HG02970 (cell line): ENCODE measurements around the gene PIEZO2.

ENCODE experiments used
- ATAC-seq: cut with Tn5 transposase; IDR thresholded peaks from one replicate; pipeline ENCODE4 v1.9.1; 2021; ENCODE audit warnings: mild to moderate bottlenecking, moderate library complexity, moderate number of reproducible peaks; ENCODE audit not compliant: unreplicated experiment, low FRiP score

Gene PIEZO2

DNA sequence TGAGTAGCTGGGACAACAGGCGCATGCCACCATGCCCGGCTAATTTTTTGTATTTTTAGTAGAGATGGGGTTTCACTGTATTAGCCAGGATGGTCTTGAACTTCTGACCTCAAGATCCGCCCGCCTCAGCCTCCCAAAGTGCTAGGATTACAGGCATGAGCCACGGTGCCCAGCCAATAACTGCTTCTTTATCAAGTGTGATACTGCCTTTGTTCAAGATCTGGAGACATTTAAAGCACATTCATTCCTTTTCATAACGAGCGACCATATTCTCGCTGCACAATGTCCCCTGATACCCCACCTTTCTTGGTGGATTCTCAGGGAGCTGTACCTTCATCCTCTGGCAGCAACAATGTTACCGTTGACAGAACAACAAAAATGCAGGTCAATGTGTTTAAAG, 75.4 kb downstream of the PIEZO2 start:
- ATAC-seq = no peak

DNA sequence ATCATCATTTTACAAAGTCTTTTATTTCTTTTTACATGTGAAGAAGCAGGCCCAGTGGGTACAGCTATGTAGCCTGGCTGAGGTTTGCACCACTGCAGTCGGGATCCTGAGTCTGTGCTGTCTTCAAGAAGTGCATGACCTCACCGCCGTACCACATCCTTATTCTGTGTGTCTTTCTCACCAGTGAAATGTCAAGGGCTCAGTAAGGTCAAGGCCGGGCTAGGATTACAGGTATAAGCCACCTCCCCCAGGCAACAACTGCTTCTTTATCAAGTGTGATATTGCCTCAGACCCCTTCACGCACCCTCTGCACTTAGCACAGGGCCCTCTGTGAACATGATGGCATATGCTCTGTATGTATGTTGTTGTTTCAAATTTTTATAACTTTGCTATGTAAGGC, 76.7 kb downstream of the PIEZO2 start:
- no peak for ATAC-seq

DNA sequence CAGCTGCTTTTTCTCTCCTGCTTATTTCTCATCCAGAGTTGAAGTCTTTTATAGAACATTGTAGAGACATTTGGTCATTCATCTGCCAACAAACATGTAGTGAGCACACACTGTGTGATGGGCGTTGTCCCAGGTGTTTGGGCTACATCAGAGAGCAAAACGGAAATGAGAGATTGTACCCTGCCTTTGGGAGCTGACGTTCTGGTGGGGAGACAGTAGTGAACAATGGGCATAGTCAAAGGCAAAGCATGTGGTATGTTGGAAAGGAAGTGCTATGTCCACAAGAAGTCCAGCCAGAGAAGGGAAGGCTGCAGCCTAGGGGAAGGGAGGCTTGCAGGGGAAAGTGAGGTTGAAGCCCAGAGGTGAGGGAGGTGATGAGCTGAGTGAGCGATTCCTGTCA, 78.1 kb downstream of the PIEZO2 start:
- no peak for ATAC-seq

DNA sequence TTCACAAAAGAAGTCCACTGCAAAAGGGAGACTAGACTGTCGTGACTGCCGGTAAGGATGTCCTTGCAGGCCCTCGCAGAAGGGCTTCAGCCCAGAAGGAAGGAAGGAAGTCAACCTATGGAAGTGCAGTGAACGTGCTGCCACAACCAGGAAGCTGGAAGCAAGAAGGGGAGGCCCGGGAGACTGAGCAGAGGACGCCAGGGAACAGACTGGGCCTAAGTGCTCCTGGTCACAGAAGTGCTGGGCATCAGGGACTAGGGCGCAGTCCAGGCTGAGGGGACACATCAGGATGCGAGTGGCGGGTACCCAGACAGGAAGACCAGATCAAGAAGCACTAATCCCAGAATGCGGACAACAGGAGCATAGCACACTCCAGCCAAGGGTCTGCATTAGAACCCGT, 78.8 kb downstream of the PIEZO2 start:
- no peak for ATAC-seq

DNA sequence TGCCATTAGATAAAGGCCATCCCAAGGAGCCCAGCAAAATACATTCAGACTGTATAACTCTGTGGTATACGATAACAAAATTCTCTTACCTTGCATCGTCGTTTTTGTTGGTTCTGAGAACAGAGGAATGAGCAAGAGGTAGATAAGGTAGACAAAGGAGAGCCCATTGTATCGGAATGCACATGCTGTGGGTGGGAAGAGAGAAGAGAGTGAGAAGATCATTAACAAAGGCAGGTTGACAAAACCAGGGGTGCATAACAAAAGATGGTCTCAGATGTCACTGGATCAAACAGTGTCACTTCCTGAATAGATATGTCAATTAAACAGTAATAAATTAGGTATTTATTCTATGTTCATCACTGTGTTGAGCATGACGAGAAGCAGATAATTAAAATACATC, 83.3 kb downstream of the PIEZO2 start:
- ATAC-seq = no peak

DNA sequence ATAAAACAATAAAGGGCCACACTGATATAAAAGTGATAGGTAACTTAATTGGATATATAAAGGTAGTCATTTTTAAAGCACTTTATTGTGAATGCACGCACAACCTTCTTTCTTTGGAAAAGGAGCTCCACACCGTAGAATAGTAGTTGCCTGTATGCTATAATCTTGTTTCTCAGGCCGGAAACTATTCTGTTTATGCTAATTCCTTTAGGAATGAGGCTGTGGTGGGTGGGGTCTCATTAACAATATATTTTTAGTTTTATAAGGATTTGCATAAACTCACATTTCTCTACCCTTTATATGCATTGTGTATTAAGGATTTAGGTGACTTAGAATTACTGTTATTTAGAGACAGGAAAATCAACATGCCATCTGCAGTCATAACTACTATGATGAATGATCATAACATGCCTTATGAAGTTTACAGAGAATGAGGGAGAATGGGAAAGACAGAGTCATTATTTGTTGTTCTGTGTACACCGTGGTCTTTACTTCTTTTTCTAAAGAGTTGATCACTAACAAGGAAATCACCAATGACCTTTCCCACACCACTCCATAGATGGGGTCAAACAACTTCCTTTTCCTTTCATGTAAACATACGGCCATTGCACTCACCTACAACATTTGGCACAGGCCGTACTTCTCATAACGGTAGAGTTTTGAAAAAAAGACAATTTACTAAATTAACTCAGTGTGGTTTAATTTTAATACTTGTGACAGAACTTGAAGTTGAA, 84.5 kb downstream of the PIEZO2 start:
- no peak for ATAC-seq

DNA sequence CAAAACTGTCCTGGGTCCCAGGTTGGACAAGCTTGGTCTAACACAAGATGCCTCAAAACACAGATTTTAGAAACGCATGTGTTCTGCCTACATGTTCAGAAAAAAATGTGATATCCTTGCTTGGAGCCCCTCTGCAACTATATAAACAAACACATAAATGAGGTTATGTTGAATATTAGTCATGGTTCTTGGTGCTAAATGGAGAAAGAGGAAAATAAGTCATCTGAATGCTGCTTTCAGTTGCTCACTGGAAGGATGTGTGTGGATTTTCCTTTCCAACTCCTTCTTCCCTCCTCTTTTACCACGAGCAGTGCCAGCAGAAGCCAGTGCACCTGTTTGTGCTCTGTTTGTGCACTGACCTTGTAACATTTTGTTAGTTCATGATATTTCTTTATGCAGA, 85.3 kb downstream of the PIEZO2 start:
- ATAC-seq = no peak

DNA sequence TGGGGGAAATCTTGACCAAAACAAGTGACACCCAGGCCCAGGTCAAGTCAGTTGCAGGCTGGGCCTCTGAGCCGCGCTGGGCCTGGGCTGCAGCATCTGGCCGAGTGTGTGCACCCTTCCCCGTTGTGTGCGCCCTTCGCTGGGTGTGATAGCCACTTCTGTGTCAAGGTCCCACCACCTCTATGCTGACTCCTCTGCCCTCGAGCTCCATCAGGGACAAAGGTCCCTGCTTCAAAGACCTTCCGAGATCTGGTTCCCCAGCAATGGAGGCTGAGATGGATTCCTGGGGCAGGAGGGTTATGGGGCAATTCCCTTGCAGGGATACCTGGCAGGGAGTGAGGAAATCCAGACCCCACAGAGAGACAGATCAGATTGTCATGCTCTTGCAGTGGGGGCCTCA, 93.6 kb downstream of the PIEZO2 start:
- no peak for ATAC-seq

DNA sequence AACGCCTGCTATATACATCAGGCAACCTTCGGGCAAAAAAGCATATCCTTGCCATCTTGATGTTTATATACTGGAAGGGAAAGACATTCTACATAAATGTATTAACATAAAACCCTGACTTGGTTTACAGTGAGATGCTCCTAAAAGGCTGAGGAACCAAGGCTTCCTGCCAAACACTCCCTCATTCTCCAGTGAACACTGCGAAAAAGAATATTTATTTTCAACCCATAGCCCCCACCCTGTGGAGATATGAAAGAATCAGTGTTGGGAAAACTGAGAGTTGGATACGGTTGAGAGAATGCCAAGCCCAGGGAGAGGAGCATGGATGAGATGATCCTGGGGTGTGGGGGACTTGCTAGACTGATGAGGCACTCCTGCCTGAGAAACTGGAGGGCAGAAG, 94.9 kb downstream of the PIEZO2 start:
- ATAC-seq = no peak

DNA sequence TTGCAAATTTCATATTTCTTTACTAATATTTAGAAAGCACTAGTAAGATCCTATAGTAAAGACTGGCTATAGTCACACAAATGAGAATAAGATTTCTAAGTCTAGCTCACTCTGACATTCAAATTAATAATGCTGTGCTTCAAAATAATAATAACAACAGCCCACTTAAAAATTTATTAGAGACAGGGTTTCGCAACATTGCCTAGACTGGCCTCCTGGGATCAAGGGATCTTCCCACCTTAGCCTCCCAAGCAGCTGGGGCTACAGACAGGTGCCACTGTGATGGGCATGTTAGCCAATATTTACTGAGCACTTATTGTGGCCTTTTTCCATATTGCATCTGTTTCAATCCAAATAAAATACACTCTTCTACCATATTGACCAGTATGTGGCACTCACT, 96.1 kb downstream of the PIEZO2 start:
- no peak for ATAC-seq

DNA sequence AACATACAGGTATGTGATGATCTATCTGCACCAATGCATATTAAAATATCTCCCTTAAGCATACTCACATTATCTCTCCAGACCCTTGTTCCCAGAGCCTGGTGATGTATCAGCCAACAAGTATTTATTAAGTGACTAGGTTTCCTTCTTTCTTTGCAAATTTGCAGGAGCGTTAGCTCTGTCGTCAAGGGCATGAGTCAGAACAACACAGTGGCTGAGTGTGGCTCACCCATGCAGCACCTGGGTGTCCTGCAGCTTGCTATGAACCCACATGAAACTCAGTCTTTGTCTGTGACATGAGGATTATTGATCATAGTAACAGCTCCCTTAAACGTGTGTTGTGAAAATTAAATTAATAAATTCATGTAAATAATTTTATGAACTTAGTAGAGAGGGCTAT, 96.6 kb downstream of the PIEZO2 start:
- no peak for ATAC-seq

DNA sequence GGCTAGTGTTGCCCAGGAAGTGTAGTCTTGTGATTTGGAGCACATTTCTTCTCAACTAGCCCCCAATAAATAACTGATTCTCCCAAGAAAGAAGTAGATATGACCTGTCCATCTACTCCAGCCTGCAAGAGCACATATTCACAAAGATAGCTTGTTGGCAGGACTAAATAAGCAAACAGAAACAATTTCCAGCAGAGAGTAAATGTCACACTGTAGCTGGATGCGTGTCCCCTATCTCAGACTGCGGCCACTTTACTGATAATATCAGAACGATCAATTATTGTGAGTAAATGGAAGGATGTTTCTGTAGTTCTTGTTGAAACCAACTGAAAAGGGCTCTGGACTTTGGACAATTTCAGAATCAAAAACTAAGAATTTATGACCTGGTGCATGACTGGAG, 97.9 kb downstream of the PIEZO2 start:
- no peak for ATAC-seq

DNA sequence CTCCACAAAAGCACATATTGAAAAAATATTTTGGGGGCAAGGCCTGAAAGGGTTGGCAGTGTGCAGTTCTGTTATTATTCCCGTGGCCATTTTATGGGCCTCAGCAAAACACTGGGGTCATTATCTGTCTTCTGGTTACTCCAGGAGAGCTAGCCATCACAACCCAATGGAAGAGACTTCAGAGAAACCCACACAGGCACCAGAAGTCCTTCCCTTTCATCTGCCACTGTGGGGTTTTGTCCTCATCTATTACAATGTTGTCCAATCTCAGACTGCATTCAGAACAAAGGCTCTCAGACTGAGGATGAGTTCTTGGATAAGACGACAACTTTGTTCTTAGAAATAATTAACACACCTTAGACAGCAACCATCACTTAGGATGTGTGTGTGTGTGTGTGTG, 98.4 kb downstream of the PIEZO2 start:
- no peak for ATAC-seq

DNA sequence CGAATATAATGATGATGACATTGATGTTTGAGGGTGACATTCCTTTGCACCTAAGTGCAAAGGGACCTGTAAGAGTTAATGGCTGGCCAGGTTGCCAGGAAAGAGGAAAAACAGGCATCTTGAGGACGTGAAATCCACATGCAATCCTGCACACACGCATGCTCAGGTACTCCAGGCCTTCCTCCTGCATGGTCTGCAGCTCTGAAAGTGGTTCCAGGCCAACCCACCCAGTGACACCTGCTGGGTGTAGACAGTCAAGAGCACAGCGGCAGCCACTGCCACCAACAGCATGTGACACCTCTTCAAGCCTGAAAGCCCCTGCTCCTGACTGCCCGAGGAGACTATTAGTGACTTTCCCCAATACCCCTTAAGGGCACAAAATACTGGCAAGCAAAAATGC, 101.6 kb downstream of the PIEZO2 start:
- ATAC-seq = no peak

DNA sequence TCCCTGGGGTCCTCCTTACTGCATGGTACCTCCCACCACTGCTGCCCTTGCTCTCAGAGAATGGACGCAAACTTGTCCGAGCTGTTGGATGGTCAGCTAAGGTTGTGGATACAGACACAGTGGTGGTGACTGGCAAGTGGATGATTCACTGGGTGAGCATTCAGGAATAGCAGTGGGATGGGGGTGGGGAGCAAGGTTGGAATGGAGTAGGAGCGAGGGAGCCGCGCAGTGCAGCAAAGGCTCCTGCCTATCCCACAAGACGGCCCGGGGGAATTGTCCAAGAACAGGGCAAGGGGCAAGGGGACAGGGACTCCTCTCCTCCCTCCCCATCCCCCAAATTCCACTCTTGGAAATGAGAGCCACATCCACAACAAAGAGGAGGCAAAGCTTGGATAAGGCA, 102.2 kb downstream of the PIEZO2 start:
- ATAC-seq = no peak

DNA sequence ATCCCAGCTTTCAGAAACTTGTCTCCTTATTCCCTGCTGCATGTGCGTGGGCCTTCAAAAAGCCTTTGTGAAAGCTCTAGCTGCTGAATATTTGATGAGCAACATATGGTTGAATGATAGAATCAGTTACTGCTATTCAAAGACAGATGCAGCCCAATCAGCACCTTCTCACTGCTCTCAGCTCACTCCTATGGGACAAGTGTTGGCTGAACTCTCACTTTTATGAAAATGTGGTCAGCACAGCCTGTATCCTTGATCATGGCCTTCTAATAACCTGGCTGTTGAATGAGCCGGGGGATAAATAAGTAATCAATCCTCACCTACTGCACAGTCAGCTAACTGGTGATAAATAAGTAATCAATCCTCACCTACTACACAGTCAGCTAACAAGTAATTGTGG, 103.2 kb downstream of the PIEZO2 start:
- no peak for ATAC-seq

DNA sequence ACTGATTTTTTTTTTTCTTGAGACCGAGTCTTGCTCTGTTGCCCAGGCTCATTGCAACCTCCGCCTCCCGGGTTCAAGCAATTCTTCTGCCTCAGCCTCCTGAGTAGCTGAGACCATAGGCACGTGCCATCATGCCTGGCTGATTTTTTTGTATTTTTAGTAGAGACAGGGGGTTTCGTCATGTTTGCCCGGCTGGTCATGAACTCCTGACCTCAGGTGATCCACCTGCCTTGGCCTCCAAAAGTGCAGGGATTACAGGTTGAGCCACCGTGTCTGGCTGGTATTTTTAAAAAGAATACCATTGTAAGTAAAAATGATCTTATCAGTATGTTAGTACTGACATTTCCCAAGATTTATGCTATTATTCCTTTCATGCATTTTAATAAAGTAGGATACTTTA, 105.7 kb downstream of the PIEZO2 start:
- ATAC-seq = no peak

DNA sequence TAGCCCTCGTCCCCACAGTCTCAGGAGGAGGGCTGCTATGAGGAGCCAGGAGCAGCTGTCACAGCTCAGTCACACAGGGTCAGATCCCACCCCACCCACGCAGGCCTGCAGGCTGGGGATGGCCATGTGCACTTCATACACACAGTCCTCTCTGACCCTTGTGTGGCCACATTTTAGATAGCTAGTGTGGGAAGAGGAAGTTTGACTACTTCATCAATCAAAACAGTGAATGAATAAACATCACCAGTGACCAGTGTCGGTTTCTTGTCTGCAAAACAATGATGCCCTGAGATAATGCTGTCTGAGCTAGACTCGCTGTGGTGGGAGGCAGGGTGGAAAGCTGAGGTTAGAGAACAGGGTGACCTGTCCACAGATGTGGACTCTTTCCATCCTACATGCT, 107.1 kb downstream of the PIEZO2 start:
- ATAC-seq = no peak

DNA sequence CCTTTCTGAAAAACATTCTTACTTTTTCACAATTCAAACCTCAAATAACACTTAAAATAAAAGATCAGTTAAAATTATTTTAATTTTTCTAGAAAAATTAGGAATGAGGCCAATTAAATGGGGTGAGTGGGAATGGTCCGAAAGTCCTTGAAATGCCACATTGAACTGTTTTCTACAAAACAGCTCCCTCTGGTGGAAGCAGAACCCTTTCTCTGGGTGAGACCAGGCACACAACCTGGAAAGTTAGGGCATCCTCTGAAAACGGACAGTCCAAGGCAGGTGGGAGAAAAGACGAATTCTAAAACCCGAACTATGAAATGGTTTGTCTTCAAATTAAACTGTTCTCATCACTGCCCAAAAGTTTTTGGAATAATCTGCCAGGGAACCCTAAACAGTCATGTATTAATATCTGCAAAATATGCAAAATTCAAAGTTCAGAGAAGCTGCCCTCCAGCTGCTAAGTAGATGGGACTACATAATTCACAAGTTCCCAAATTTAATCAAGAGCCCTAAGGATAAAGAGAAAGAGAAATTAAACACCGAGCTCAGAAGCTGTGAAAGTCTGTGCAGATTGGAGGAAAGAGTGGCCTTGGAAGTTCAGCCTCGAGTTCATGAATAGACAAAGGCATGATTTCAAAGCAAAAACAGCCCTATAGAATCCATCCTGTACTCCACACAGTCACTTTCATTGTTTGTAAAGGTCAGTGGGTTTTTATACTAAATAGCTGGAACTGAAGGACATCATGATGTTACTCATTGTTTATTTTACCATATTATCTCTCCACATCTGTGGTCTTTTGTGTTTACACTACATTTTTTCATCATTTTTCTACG, 108.3 kb downstream of the PIEZO2 start:
- ATAC-seq = no peak

DNA sequence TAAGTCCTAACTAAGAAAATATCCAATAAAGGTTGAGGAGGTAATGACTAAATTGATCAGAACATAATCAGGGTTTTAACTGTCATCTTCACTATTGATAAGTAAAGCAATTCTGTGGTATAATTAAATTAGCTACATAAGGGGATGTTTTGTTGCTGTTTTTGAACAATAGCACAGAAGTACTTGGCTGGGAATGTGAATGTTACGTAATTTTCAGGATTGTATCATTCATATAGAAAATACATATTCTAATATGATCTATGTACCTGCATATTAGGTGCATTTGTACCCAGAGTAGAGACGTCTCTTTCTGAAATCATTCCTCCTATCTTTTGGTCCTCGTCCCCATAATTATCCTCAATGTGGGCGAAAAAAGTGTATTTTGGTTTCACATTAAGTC, 109.0 kb downstream of the PIEZO2 start:
- no peak for ATAC-seq

DNA sequence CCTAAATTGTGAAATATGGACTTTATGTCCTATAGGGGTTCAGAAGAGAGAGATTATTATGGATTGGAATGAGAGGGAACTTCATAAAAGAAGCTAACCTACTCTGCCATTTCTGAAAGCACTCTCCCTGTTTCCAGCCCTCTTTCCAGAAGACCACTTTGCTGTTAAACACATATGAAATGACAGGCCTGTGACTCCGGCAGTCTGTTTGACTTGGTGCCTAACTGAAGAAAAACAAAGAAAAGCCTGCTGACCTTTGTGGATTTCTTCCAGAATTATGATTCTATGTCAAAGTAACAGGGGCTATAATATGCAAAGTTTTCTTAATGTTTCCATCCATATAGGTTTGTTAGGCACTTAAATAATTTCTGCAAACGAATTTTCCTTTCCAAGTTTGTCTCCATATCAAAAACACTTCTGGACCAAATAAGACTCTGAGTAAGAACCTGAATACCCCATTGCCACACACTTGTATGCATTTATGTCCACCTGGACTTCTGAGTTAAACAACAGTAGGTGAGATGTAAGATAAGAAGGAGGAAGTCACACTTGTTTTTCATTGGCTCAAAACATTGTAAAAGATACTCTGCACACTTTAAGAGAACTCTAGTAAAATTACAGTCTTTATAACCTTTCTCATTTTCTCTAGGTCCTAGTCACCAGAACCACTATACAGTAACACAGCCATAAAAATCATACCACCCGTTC, 111.7 kb downstream of the PIEZO2 start:
- ATAC-seq = no peak
